ENCODE data around the gene ASB18. TPM values are rescaled to one million over a fixed set of nuclear protein-coding genes. Genes with fewer than 3 reads are reported as not detected.

ASB18 gene
- total RNA-seq, 1 experiment from 2014 or later = not detected

- Mint-ChIP-seq H3K4me1 (ENCODE audit: insufficient read depth, unreplicated experiment) (no peaks in the 10 kb centered on the region), H3K27me3 (ENCODE audit: insufficient read depth, unreplicated experiment) (peaks cover 42% of the 10 kb centered on the region), H3K27ac (ENCODE audit: low read depth, unreplicated experiment) (no peak overlapping the region), H3K36me3 (ENCODE audit: insufficient read depth, unreplicated experiment) (no peaks in the 10 kb centered on the region), H3K4me3 (ENCODE audit: unreplicated experiment) (no peak overlapping the region), H3K9me3 (ENCODE audit: unreplicated experiment) (no peaks in the 10 kb centered on the region)
- TF ChIP-seq CTCF (IDR thresholded peaks at IDR 0.05; ENCODE audit: unreplicated experiment) = no peak
- no peak for DNase-seq (ENCODE audit: unreplicated experiment)
- no TSS peak for BruUV-seq (replicated peaks)
- CTCF ChIA-PET = no interaction called here
- intact Hi-C loops (cut with micrococcal nuclease) = no loop called here
- POLR2A ChIA-PET = no interaction called here
Observed at GRCh38 chr2:236239276-236240065, 24.7 kb downstream of the ASB18 start.

GRCh38 chr2:236238751-236239150 lies 25.5 kb downstream of the ASB18 start:
- no TSS peak for BruUV-seq (replicated peaks)
- H3K4me3 Mint-ChIP-seq (ENCODE audit: unreplicated experiment) = no peak overlapping the region
- POLR2A ChIA-PET = no interaction called here

GRCh38 chr2:236237468-236238190 lies 26.6 kb downstream of the ASB18 start:
- no peak overlapping the region for H3K4me3 Mint-ChIP-seq (ENCODE audit: unreplicated experiment)
- peaks cover 42% of the 10 kb centered on the region for H3K27me3 Mint-ChIP-seq (ENCODE audit: insufficient read depth, unreplicated experiment)
- H3K36me3 Mint-ChIP-seq (ENCODE audit: insufficient read depth, unreplicated experiment) = no peaks in the 10 kb centered on the region
- DNase-seq (ENCODE audit: unreplicated experiment) = no peak
- BruUV-seq (replicated peaks) = no TSS peak
- intact Hi-C loops (cut with micrococcal nuclease) = no loop called here
- TF ChIP-seq CTCF (IDR thresholded peaks at IDR 0.05; ENCODE audit: unreplicated experiment) = no peak
- H3K4me1 Mint-ChIP-seq (ENCODE audit: insufficient read depth, unreplicated experiment) = no peaks in the 10 kb centered on the region
- POLR2A ChIA-PET = interaction anchor here (0.6 kb wide), 1 partner anchor 557 kb away, joined by 3 read pairs; no protein-coding TSS in a partner anchor
- CTCF ChIA-PET = interaction anchor here (0.7 to 1.1 kb wide), 2 partner anchors 141 to 849 kb away, joined by 3 to 6 read pairs; no protein-coding TSS in a partner anchor
- H3K27ac Mint-ChIP-seq (ENCODE audit: low read depth, unreplicated experiment) = no peak overlapping the region
- H3K9me3 Mint-ChIP-seq (ENCODE audit: unreplicated experiment) = no peaks in the 10 kb centered on the region

More at GRCh38 chr2:236238751-236239150, 25.5 kb downstream of the ASB18 start:
- CTCF ChIA-PET = interaction anchor here (1.1 kb wide), 1 partner anchor 142 kb away, joined by 6 read pairs; no protein-coding TSS in a partner anchor
- no peaks in the 10 kb centered on the region for H3K36me3 Mint-ChIP-seq (ENCODE audit: insufficient read depth, unreplicated experiment)
- DNase-seq (ENCODE audit: unreplicated experiment) = no peak
- H3K27ac Mint-ChIP-seq (ENCODE audit: low read depth, unreplicated experiment) = no peak overlapping the region
- intact Hi-C loops (cut with micrococcal nuclease) = no loop called here
- H3K4me1 Mint-ChIP-seq (ENCODE audit: insufficient read depth, unreplicated experiment) = no peaks in the 10 kb centered on the region
- no peaks in the 10 kb centered on the region for H3K9me3 Mint-ChIP-seq (ENCODE audit: unreplicated experiment)
- TF ChIP-seq CTCF (IDR thresholded peaks at IDR 0.05; ENCODE audit: unreplicated experiment) = no peak
- H3K27me3 Mint-ChIP-seq (ENCODE audit: insufficient read depth, unreplicated experiment) = peaks cover 42% of the 10 kb centered on the region

Data from MCF 10A (cell line).